ENCODE results near the gene CRADD.
"Not testable (repeated sequence)": the region's sequence is repeated elsewhere in the genome, so short reads cannot be mapped to it uniquely, and the experiment has no call there.

Gene CRADD

DNA sequence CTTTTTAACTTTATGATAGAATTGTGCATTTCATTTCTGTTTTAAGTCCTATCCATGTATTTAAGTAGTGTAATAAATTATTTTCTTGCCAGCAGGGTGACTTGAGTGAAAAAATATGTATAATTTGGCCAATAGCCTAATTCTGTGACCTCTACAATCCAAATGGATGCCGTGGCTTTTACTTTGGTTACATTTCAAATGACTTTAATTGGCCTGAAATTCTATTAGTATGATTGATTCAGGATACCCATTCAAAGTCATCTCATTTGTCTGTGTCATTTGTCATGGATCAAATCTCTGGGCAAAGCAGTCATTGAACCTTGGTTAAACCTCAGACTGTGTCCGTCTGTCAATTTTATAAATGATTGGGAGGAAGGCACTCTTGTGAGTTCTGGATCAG, 29.6 kb downstream of the CRADD start:
- no peak for DNase-seq (ENCODE audit: low read depth in 3 of 3)

- no peak for DNase-seq (ENCODE audit: low read depth in 3 of 3)
These were observed 30.7 kb downstream of the CRADD start for GRCh38 chr12:93707836-93708235.

DNA sequence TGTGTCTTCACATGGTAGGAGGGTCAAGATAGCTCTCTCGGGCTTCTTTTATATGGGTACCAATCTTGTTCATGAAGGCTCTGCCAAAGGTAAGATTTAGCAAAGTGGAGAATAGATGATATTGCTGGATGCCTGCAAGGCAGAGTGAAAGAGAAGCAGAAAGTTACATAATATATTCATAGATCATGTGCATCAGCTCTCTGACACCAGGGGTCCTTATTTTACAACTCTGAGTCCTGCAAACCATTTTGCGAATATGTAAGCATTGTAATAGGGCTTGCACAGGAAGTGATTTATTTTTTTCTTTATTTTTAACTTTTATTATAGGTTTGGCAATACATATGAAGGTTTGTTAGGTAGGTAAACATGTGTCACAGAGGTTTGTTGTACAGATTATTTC, 31.8 kb downstream of the CRADD start:
- DNase-seq (ENCODE audit: low read depth in 3 of 3), result no peak

GRCh38 chr12:93709386-93709785, 32.2 kb downstream of the CRADD start:
- DNase-seq (ENCODE audit: low read depth in 3 of 3), result no peak

GRCh38 chr12:93710574-93710926, 33.4 kb downstream of the CRADD start:
- DNase-seq (ENCODE audit: low read depth in 3 of 3), result no peak

GRCh38 chr12:93711502-93711901, 34.3 kb downstream of the CRADD start:
- not testable (repeated sequence) for DNase-seq (ENCODE audit: low read depth in 3 of 3)

GRCh38 chr12:93712200-93712599, 35.0 kb downstream of the CRADD start:
- no peak for DNase-seq (ENCODE audit: low read depth in 3 of 3)

- DNase-seq (ENCODE audit: low read depth in 3 of 3), result no peak
These were observed 35.9 kb downstream of the CRADD start for GRCh38 chr12:93713060-93713459.

GRCh38 chr12:93713800-93714199, 36.6 kb downstream of the CRADD start:
- no peak for DNase-seq (ENCODE audit: low read depth in 3 of 3)

DNA sequence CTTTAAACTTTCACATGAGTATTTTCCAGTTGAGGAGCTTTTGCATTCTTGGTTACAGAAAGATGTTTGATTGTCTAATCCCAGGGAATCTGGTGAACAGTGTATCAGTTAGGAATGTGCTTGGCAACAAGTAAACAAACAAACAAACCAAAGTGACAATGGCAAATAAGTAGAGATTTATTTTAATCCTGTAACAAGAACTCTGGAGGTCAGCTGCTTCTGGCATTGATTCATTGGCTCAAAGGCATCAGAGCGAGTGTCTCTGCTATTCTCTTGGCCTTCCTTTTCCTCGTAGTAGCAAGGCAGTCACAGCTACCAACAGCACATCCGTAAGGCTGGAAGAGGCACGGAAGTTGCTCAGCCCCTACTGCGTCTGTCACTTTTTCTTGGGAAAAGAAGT, 37.2 kb downstream of the CRADD start:
- DNase-seq (ENCODE audit: low read depth in 3 of 3), result no peak

GRCh38 chr12:93719710-93720109, 42.5 kb downstream of the CRADD start:
- no peak for DNase-seq (ENCODE audit: low read depth in 3 of 3)

DNA sequence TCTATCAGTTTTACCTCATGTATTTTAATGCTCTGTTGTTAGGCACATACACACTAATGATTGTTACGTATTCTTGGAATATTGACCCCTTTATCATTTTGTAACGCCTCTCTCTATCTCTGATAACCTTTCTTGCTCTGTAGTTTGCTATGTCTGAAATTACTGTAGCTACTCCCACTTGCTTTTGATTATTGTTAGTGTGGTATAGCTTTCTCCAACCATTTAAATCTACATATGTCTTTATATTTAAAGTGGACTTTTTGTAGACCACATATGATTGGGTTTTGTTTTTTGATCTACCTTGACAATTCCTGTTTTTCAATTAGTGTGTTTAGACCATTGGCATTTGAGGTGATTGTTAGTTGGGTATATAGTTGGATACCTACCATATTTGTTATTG, 43.4 kb downstream of the CRADD start:
- DNase-seq (ENCODE audit: low read depth in 3 of 3), result no peak

- no peak for DNase-seq (ENCODE audit: low read depth in 3 of 3)
These were observed 45.0 kb downstream of the CRADD start for GRCh38 chr12:93722179-93722578.

DNA sequence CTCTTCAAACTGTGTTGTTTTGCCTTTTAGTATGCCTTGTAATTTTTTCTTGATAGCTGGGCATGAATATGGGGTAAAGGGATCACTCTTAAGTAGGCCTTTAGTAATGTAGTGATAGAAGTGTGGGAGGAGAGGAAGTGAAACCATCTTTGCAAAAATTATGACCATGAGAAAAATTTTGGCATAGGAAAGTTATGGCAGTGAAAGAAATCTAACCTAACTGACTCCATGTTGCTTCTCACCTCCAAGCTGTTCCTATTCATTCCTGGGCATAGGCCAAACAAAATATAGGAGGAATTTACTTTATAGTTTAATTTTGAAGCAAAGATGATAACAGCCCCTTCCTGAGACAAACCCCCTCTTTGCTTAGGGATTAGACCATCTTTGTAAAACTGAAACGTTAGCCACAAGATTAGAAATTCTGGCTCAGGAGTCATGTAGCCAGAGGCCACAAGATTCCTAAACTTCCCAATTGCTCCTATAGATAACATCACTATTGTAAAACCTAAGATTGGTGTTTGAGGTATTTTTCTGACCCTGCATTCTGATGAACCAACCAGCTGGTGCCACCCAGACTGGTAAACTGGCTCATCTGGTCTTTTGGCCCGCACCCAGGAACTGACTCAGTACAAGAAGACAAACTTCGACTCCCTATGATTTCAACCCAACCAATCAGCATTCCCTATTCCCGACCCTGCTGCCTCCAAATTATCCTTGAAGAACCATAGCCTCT, 45.8 kb downstream of the CRADD start:
- no peak for DNase-seq (ENCODE audit: low read depth in 3 of 3)

GRCh38 chr12:93723568-93723930, 46.4 kb downstream of the CRADD start:
- DNase-seq (ENCODE audit: low read depth in 3 of 3), result no peak

- no peak for DNase-seq (ENCODE audit: low read depth in 3 of 3)
These were observed 48.4 kb downstream of the CRADD start for GRCh38 chr12:93725531-93725930.

GRCh38 chr12:93727195-93727811, 50.1 kb downstream of the CRADD start:
- DNase-seq (ENCODE audit: low read depth in 3 of 3), result no peak

DNA sequence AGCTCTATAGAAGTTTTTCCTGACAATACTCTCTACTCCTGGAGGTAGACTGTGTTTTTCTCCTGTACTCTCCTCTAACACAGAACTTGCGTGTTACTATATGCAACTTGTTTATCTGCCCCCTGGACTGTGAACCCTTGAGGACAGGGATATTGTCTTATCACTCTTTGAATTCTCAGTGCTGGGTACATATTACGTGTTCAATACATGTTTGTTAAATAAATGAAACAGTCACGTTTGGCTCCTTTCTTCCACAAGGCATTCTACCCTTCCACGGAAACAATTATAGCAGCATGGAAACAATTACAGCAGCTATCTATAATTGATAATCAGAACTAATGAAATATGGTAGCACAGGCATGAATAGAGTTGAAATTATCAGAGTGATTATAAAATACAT, 50.7 kb downstream of the CRADD start:
- no peak for DNase-seq (ENCODE audit: low read depth in 3 of 3)

GRCh38 chr12:93729934-93730333, 52.8 kb downstream of the CRADD start:
- DNase-seq (ENCODE audit: low read depth in 3 of 3), result no peak

DNA sequence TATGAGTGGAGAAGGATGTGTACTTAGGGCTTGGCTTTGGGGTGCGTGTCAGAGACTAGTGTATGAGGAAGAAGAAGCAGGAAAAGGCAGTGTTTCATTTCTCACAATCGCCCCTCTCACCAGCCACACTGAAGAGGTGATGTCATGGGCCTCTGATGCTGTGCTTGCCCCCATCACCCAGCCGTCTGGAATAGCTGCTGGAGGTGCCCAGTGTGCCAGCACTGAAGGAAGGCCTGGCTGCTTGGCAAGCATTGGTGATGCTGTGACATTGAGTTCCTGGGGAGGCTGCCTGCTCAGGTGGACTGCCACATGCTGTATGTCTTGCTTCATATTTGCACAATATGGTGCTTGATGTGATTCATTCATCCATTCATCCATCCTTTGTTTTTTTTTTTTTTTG, 56.2 kb downstream of the CRADD start:
- DNase-seq (ENCODE audit: low read depth in 3 of 3), result no peak

DNA sequence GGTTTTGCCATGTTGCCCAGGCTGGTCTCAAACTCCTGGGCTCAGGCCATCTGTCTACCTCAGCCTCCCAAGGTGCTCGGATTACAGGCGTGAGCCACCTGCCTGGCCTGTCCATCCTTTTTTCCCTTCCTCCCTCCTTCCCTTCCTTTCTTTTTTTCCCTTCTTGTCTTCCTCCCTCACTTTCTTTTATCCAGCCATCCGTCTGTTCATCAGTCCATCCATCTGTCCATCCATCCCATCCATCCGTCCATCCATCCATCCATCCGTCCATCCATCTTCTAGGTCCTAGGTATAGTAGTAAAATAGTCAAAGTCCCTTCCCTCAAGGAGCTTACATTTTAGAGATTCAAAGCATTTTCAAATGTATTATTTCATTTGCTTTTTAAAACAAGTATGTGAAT, 56.8 kb downstream of the CRADD start:
- no peak for DNase-seq (ENCODE audit: low read depth in 3 of 3)

GRCh38 chr12:93734784-93735183, 57.6 kb downstream of the CRADD start:
- no peak for DNase-seq (ENCODE audit: low read depth in 3 of 3)

DNA sequence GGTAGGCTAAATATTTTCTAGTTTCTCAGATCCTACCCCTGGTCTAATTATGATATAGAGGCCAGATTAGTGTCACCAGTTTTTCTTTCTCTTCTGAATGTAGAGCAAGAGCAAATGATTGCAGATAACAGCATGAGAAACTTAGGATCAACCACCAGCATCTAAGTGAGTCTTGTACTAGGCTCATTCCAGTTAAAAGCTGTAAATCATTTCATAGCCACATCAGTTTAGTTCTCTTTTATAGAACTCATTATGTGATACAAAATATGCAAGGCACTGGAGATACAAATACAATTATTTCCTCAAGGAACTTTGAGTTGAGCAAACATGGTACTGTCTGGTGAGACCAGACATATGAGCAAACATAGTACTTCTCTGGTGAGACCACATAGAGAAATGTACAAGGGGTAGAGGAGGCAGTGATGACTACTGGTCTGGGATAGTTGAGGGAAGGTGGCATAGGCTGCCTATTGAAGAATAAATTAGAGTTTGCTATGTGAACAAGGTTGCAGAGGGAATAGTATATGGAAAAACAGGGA, 59.5 kb downstream of the CRADD start:
- DNase-seq (ENCODE audit: low read depth in 3 of 3), result no peak
